Neural progenitor cell (in vitro differentiated cells): ENCODE measurements around the gene SMIM22. TPM values are rescaled to one million over a fixed set of nuclear protein-coding genes. Genes with fewer than 3 reads are reported as not detected.

ENCODE experiments used
- DNase-seq: peaks from one replicate; pipeline ENCODE4 v3.0.0-alpha.2; 2016; ENCODE audit warnings: low spot score
- H2AFZ ChIP-seq: fragments of 200-600 bp; sonication (generic); replicated peaks from 2 replicates; pipeline ENCODE4 v1.6.1; 2016; ENCODE audit warnings: antibody characterized with exemption
- H3F3A ChIP-seq: fragments of 200-600 bp; sonication (generic); 2 replicates; pipeline ENCODE4 v1.6.1; 2016; ENCODE audit warnings: antibody characterized with exemption, low read depth
- H3K27ac ChIP-seq: fragments of 200-600 bp; sonication (generic); 2 replicates; pipeline ENCODE4 v1.5.1; 2016; ENCODE audit warnings: mild to moderate bottlenecking
- H3K27me3 ChIP-seq: fragments of 200-600 bp; sonication (generic); 2 replicates; pipeline ENCODE4 v1.6.1; 2016; ENCODE audit warnings: mild to moderate bottlenecking, moderate library complexity
- H3K36me3 ChIP-seq: fragments of 200-600 bp; sonication (generic); 2 replicates; pipeline ENCODE4 v1.5.1; 2016
- H3K4me1 ChIP-seq: fragments of 200-600 bp; sonication (generic); 2 replicates; pipeline ENCODE4 v1.6.1; 2016; ENCODE audit warnings: mixed run types
- H3K4me2 ChIP-seq: fragments of 200-600 bp; sonication (generic); 2 replicates; pipeline ENCODE4 v1.6.1; 2016
- H3K4me3 ChIP-seq: fragments of 200-600 bp; sonication (generic); 2 replicates; pipeline ENCODE4 v1.5.1; 2016
- H3K79me2 ChIP-seq: fragments of 200-600 bp; sonication (generic); 2 replicates; pipeline ENCODE4 v1.6.1; 2016; ENCODE audit warnings: low read depth
- H3K9ac ChIP-seq: fragments of 200-600 bp; sonication (generic); 2 replicates; pipeline ENCODE4 v1.6.1; 2016
- H3K9me3 ChIP-seq: fragments of 200-600 bp; sonication (generic); 2 replicates; pipeline ENCODE4 v1.5.1; 2016; ENCODE audit warnings: low read depth
- H4K20me1 ChIP-seq: fragments of 200-600 bp; sonication (generic); 2 replicates; pipeline ENCODE4 v1.6.1; 2016; ENCODE audit warnings: low read depth
- H3K27ac Mint-ChIP-seq: 3 replicates; pipeline ENCODE4 v1.8.0; 2021; ENCODE audit warnings: mixed read lengths
- H3K27me3 Mint-ChIP-seq: 2 replicates; pipeline ENCODE4 v1.8.0; 2022; ENCODE audit warnings: low read depth, mild to moderate bottlenecking, inconsistent platforms, moderate library complexity, mixed read lengths; ENCODE audit not compliant: insufficient read depth
- H3K36me3 Mint-ChIP-seq: 3 replicates; pipeline ENCODE4 v1.8.0; 2021; ENCODE audit warnings: mixed read lengths
- H3K4me1 Mint-ChIP-seq: 3 replicates; pipeline ENCODE4 v1.8.0; 2021; ENCODE audit warnings: mixed read lengths
- H3K4me3 Mint-ChIP-seq: 3 replicates; pipeline ENCODE4 v1.8.0; 2021; ENCODE audit warnings: mild to moderate bottlenecking, moderate library complexity, mixed read lengths
- H3K9me3 Mint-ChIP-seq: 3 replicates; pipeline ENCODE4 v1.8.0; 2020; ENCODE audit warnings: mixed read lengths
- CTCF ChIP-seq: fragments of 200-600 bp; sonication (generic); IDR thresholded peaks from 2 replicates; pipeline ENCODE4 v1.5.1; 2017; ENCODE audit warnings: antibody characterized with exemption, mild to moderate bottlenecking
- EZH2 ChIP-seq: fragments of 200-600 bp; sonication (generic); IDR thresholded peaks from 2 replicates; pipeline ENCODE4 v1.6.1; 2017; ENCODE audit warnings: antibody characterized with exemption, mild to moderate bottlenecking, moderate library complexity
- EZH2phosphoT487 ChIP-seq: fragments of 200-600 bp; sonication (generic); IDR thresholded peaks from 2 replicates; pipeline ENCODE4 v1.6.1; 2017; ENCODE audit warnings: antibody characterized with exemption
- total RNA-seq: library from RNA; depleted of rRNA; stranded (reverse); fragments of >200 nt; gene quantifications from 2 replicates; pipeline ENCODE4 v1.2.3, GENCODE V29; 2015; ENCODE audit warnings: low replicate concordance

Gene SMIM22
- total RNA-seq, 1 donor from 2014 or later: not detected

- no peak overlapping the region for H3K27ac ChIP-seq
- Mint-ChIP-seq H3K36me3 (no peaks in the 10 kb centered on the region), H3K27ac (no peak overlapping the region), H3K9me3 (no peaks in the 10 kb centered on the region), H3K4me1 (peaks cover 7% of the 10 kb centered on the region), H3K27me3 (peaks cover 5% of the 10 kb centered on the region), H3K4me3 (no peak overlapping the region)
- H3K4me2 ChIP-seq: no peak overlapping the region
- no peak overlapping the region for H3K9ac ChIP-seq
- no peak for DNase-seq
- H3K9me3 ChIP-seq: no peaks in the 10 kb centered on the region
- H2AFZ ChIP-seq: no peak overlapping the region
- H4K20me1 ChIP-seq: no peaks in the 10 kb centered on the region
- no peaks in the 10 kb centered on the region for H3K36me3 ChIP-seq
- H3K4me3 ChIP-seq: no peak overlapping the region
- H3K27me3 ChIP-seq: no peaks in the 10 kb centered on the region
- no peaks in the 10 kb centered on the region for H3K79me2 ChIP-seq
- TF ChIP-seq EZH2phosphoT487: no peak
- no peak for TF ChIP-seq CTCF
- TF ChIP-seq EZH2: no peak
- no peaks in the 10 kb centered on the region for H3K4me1 ChIP-seq
- H3F3A ChIP-seq: peaks cover 4% of the 10 kb centered on the region
Measured at GRCh38 chr16:4775005-4775404, 20.2 kb upstream of the SMIM22 start.

GRCh38 chr16:4776141-4776705, 18.9 kb upstream of the SMIM22 start:
- no peak overlapping the region for H3K4me3 Mint-ChIP-seq
- H3K27ac ChIP-seq: no peak overlapping the region
- no peaks in the 10 kb centered on the region for H3K27me3 ChIP-seq
- no peak overlapping the region for H3K4me3 ChIP-seq
- peaks cover 3% of the 10 kb centered on the region for H3F3A ChIP-seq
- no peaks in the 10 kb centered on the region for H3K36me3 ChIP-seq
- H3K36me3 Mint-ChIP-seq: no peaks in the 10 kb centered on the region
- H3K9me3 ChIP-seq: no peaks in the 10 kb centered on the region
- peaks cover 5% of the 10 kb centered on the region for H3K27me3 Mint-ChIP-seq
- H3K27ac Mint-ChIP-seq: no peak overlapping the region
- H3K79me2 ChIP-seq: no peaks in the 10 kb centered on the region
- H3K9me3 Mint-ChIP-seq: no peaks in the 10 kb centered on the region
- H3K4me2 ChIP-seq: no peak overlapping the region
- H2AFZ ChIP-seq: no peak overlapping the region
- no peak for TF ChIP-seq EZH2phosphoT487
- TF ChIP-seq CTCF: no peak
- no peak for TF ChIP-seq EZH2
- DNase-seq: no peak
- H3K9ac ChIP-seq: no peak overlapping the region
- no peaks in the 10 kb centered on the region for H3K4me1 ChIP-seq
- peaks cover 7% of the 10 kb centered on the region for H3K4me1 Mint-ChIP-seq
- H4K20me1 ChIP-seq: no peaks in the 10 kb centered on the region

GRCh38 chr16:4777339-4778049, 17.7 kb upstream of the SMIM22 start:
- H3K27me3 Mint-ChIP-seq: peaks cover 5% of the 10 kb centered on the region
- no peak for DNase-seq
- peaks cover 7% of the 10 kb centered on the region for H3K4me1 Mint-ChIP-seq
- peaks cover 3% of the 10 kb centered on the region for H3F3A ChIP-seq
- no peaks in the 10 kb centered on the region for H3K36me3 Mint-ChIP-seq
- no peak overlapping the region for H3K4me3 ChIP-seq
- H3K9ac ChIP-seq: no peak overlapping the region
- no peaks in the 10 kb centered on the region for H3K4me1 ChIP-seq
- H3K4me3 Mint-ChIP-seq: no peak overlapping the region
- H3K27me3 ChIP-seq: no peaks in the 10 kb centered on the region
- H3K79me2 ChIP-seq: no peaks in the 10 kb centered on the region
- no peak overlapping the region for H2AFZ ChIP-seq
- H3K27ac Mint-ChIP-seq: no peak overlapping the region
- H4K20me1 ChIP-seq: no peaks in the 10 kb centered on the region
- TF ChIP-seq EZH2: no peak
- no peak overlapping the region for H3K27ac ChIP-seq
- H3K9me3 Mint-ChIP-seq: no peaks in the 10 kb centered on the region
- no peaks in the 10 kb centered on the region for H3K9me3 ChIP-seq
- no peaks in the 10 kb centered on the region for H3K36me3 ChIP-seq
- no peak overlapping the region for H3K4me2 ChIP-seq

- H3K27me3 ChIP-seq: no peaks in the 10 kb centered on the region
- peaks cover 7% of the 10 kb centered on the region for H3K4me1 Mint-ChIP-seq
- no peaks in the 10 kb centered on the region for H3K36me3 Mint-ChIP-seq
Measured at GRCh38 chr16:4778050-4778392, 17.1 kb upstream of the SMIM22 start.

More at GRCh38 chr16:4778050-4778392, 17.1 kb upstream of the SMIM22 start:
- Mint-ChIP-seq H3K27ac (no peak overlapping the region), H3K4me3 (no peak overlapping the region), H3K9me3 (no peaks in the 10 kb centered on the region), H3K27me3 (peaks cover 5% of the 10 kb centered on the region)
- no peak overlapping the region for H3K9ac ChIP-seq
- no peak overlapping the region for H3K4me2 ChIP-seq
- DNase-seq: no peak
- H3K4me1 ChIP-seq: no peaks in the 10 kb centered on the region
- no peak overlapping the region for H3K4me3 ChIP-seq
- H3K36me3 ChIP-seq: no peaks in the 10 kb centered on the region
- H4K20me1 ChIP-seq: no peaks in the 10 kb centered on the region
- TF ChIP-seq CTCF: no peak
- TF ChIP-seq EZH2: no peak
- no peak for TF ChIP-seq EZH2phosphoT487
- no peak overlapping the region for H2AFZ ChIP-seq
- H3K79me2 ChIP-seq: no peaks in the 10 kb centered on the region
- no peak overlapping the region for H3K27ac ChIP-seq
- H3F3A ChIP-seq: peaks cover 3% of the 10 kb centered on the region
- no peaks in the 10 kb centered on the region for H3K9me3 ChIP-seq
